ENCODE measurements around the gene ADCYAP1. TPM values are rescaled to one million over a fixed set of nuclear protein-coding genes. Genes with fewer than 3 reads are reported as not detected.

Gene ADCYAP1
- total and polyA plus RNA-seq, 2 donors (not counting 1 experiment from before 2014, with no cell fraction given), result not detected

DNA sequence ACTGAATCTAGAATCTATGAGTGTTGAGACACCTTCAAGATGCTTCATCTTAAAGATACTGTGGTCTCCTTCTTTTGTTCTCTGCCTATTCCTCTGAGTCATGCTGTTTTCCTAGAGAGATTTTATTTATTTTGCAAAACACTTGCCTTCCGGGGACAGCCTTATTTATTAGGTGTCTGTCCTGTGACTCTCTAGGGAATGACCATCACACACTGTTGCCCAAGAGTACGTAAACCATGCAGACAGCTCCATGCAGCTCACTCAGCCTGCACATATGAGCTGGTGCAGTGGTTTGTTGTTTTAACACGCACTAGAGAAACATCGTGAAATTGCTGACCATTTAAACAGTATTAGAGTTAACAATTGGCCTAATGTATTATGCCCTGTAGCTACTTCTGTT, 12.4 kb upstream of the ADCYAP1 start:
- Histone ChIP-seq H3K4me2 (replicated peaks; ENCODE audit: low read depth, low read length, poor library complexity, severe bottlenecking) (no peak overlapping the region), H3K79me2 (ENCODE audit: control insufficient read depth, insufficient read depth, low read length) (no peaks in the 10 kb centered on the region), H2AFZ (ENCODE audit: insufficient read depth, low read depth, low read length, poor library complexity, severe bottlenecking) (no peak overlapping the region), H4K20me1 (ENCODE audit: control insufficient read depth, insufficient read depth, low read length, poor library complexity, severe bottlenecking) (no peaks in the 10 kb centered on the region), H3K4me3 (ENCODE audit: control extremely low read depth in 1 of 5, extremely low read depth in 1 of 5, insufficient read depth in 1 of 5, low read depth in 2 of 5, low read length in 4 of 5) (no peak overlapping the region), H3K27ac (ENCODE audit: low read length in 2 of 2) (no peak overlapping the region), H3K4me1 (ENCODE audit: control insufficient read depth in 2 of 2, insufficient read depth in 2 of 2, low read length in 2 of 2) (no peaks in the 10 kb centered on the region), H3K9me3 (ENCODE audit: control extremely low read depth in 1 of 3, control insufficient read depth in 2 of 3, insufficient read depth in 1 of 3, low read length in 2 of 3) (no peaks in the 10 kb centered on the region), H3K9ac (ENCODE audit: low read length) (no peak overlapping the region), H3K36me3 (replicated peaks in 1 of 2; ENCODE audit: control extremely low read depth in 1 of 2, control insufficient read depth in 1 of 2, extremely low read depth in 1 of 2, insufficient read depth in 2 of 2, low read length in 1 of 2) (no peaks in the 10 kb centered on the region), H3K27me3 (replicated peaks in 1 of 4; ENCODE audit: control extremely low read depth in 1 of 4, control insufficient read depth in 3 of 4, insufficient read depth in 4 of 4, low read length in 3 of 4) (no peaks in the 10 kb centered on the region)
- DNase-seq (no peak), ATAC-seq (ENCODE audit: low read depth) (no peak)
- TF ChIP-seq EZH2 (IDR thresholded peaks at IDR 0.05; ENCODE audit: borderline replicate concordance, insufficient read depth, low read depth, low read length, poor library complexity, severe bottlenecking) (no peak), CTCF (IDR thresholded peaks at IDR 0.05) (no peak)
- no peak overlapping the region for H3K4me3 Mint-ChIP-seq
- intact Hi-C loops (cut with micrococcal nuclease), result no loop called here
- no peaks in the 10 kb centered on the region for H3K4me1 Mint-ChIP-seq
- CTCF ChIA-PET, result no interaction called here
- POLR2A ChIA-PET, result no interaction called here
- H3K9me3 Mint-ChIP-seq (ENCODE audit: insufficient read depth), result no peaks in the 10 kb centered on the region
- no peak overlapping the region for H3K27ac Mint-ChIP-seq
- H3K27me3 Mint-ChIP-seq, result peaks cover 20% of the 10 kb centered on the region
- 50% methylated on average over 2 of the region's 4 CpGs for WGBS (ENCODE audit: insufficient coverage)

DNA sequence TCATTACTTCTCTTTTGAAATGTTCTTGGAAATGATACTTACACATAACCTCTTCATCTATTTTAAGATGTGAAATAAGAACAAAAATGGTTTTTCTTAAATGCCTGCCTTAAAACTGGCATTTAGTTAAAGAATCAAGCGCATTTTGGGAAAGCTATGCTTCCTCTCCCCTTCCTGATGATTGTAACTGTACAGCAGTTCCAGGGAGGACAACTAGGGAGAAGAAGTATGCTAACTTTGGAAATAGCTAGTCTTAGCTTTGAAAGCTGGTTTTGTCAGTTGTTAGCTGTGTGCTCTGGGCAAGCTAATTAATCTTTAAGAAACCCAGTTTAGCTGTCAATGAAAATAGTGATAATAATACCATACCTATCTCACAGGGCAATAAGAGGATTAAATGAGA, 8.4 kb upstream of the ADCYAP1 start:
- H3K4me1 ChIP-seq (ENCODE audit: control insufficient read depth in 2 of 2, insufficient read depth in 2 of 2, low read length in 2 of 2), result no peaks in the 10 kb centered on the region
- no peaks in the 10 kb centered on the region for H3K9me3 ChIP-seq (ENCODE audit: control extremely low read depth in 1 of 3, control insufficient read depth in 2 of 3, insufficient read depth in 1 of 3, low read length in 2 of 3)
- H3K4me1 Mint-ChIP-seq, result no peaks in the 10 kb centered on the region
- H3K27me3 Mint-ChIP-seq, result peaks cover 30% of the 10 kb centered on the region
- H3K9me3 Mint-ChIP-seq (ENCODE audit: insufficient read depth), result no peaks in the 10 kb centered on the region
- H3K4me2 ChIP-seq (replicated peaks; ENCODE audit: low read depth, low read length, poor library complexity, severe bottlenecking), result no peak overlapping the region
- H3K27ac Mint-ChIP-seq, result no peak overlapping the region
- CTCF ChIA-PET, result no interaction called here
- H4K20me1 ChIP-seq (ENCODE audit: control insufficient read depth, insufficient read depth, low read length, poor library complexity, severe bottlenecking), result no peaks in the 10 kb centered on the region
- H2AFZ ChIP-seq (ENCODE audit: insufficient read depth, low read depth, low read length, poor library complexity, severe bottlenecking), result no peak overlapping the region
- no peak for ATAC-seq (ENCODE audit: low read depth)
- TF ChIP-seq CTCF (IDR thresholded peaks at IDR 0.05), result no peak
- no peak overlapping the region for H3K27ac ChIP-seq (ENCODE audit: low read length in 2 of 2)
- no peak overlapping the region for H3K9ac ChIP-seq (ENCODE audit: low read length)
- H3K36me3 ChIP-seq (replicated peaks in 1 of 2; ENCODE audit: control extremely low read depth in 1 of 2, control insufficient read depth in 1 of 2, extremely low read depth in 1 of 2, insufficient read depth in 2 of 2, low read length in 1 of 2), result no peaks in the 10 kb centered on the region
- DNase-seq, result no peak
- intact Hi-C loops (cut with micrococcal nuclease), result no loop called here
- 86% methylated on average over 1 of the region's 1 CpG for WGBS (ENCODE audit: insufficient coverage)
- H3K4me3 Mint-ChIP-seq, result no peak overlapping the region
- H3K4me3 ChIP-seq (ENCODE audit: control extremely low read depth in 1 of 5, extremely low read depth in 1 of 5, insufficient read depth in 1 of 5, low read depth in 2 of 5, low read length in 4 of 5), result no peak overlapping the region
- no peaks in the 10 kb centered on the region for H3K79me2 ChIP-seq (ENCODE audit: control insufficient read depth, insufficient read depth, low read length)
- POLR2A ChIA-PET, result no interaction called here
- H3K27me3 ChIP-seq (replicated peaks in 1 of 4; ENCODE audit: control extremely low read depth in 1 of 4, control insufficient read depth in 3 of 4, insufficient read depth in 4 of 4, low read length in 3 of 4), result peaks cover 0 to 6% (median 2%) of the 10 kb centered on the region in 4 experiments

All from B cell (primary cell).